ENCODE data around the gene SIRT7. TPM values are rescaled to one million over a fixed set of nuclear protein-coding genes. Genes with fewer than 3 reads are reported as not detected.
"Not testable (repeated sequence)": the region's sequence is repeated elsewhere in the genome, so short reads cannot be mapped to it uniquely, and the experiment has no call there.

SIRT7 gene
- total RNA-seq, 4 donors from 2014 or later, result 14.3 to 24.1 (median 18.3) TPM

DNA sequence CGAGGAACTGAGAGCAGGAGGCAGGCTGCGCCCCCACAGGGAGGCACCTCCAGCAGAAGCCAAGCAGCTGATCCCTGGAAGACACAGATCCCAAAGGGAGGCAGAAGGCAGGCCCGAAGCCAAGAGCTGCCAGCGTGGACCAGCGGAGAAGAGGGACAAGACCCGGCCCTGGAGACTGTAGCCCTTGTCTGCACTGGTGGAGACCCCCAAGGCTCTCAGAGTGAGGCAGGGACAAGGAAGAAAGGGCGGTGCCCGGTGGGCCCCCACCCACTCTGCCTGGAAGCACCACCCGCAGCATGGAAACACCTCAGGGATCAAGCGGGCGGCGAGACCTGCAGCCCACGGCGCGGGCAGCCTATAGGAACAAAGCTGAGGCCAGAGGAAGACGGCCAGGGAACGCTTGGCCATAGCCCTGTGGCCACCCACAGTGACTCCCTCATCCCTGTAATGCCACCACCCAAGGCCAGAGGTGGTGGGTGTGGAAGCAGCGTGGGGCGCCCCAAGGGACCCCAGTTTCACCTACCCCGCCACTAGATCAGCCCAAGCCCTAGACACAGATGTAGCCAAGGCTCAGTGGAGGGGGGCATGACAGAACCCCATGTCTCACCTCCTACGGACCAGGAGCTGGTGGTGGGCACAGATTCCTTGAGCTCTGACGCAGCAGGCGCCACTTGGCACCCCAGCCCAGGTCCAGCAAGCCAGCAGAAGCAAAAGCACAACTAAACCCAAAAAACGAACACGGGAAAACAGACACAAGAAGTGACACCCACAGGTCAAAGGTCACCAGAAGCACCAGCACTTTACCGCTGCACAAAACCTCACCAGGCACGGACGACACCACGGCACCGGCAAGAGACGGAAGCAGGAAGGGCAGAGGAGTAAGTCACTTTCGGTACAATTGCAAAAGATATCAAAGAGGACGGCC, 2.9 kb upstream of the SIRT7 start:
- H3K9me3 ChIP-seq, result no peaks in the 10 kb centered on the region
- H3K27ac ChIP-seq, result peak overlapping the region in 1 of 4 donors; percentile 43
- H3K4me3 ChIP-seq, result no peak overlapping the region
- 74 to 78% methylated on average over 12 to 18 of the region's 33 CpGs for WGBS, 2 donors (ENCODE audit: low coverage in 1 of 2)
- no peak for ATAC-seq
- H3K36me3 ChIP-seq, result peaks cover 0 to 40% of the 10 kb centered on the region in 2 donors
- H3K27me3 ChIP-seq, result no peaks in the 10 kb centered on the region
- peaks cover 6 to 95% (median 52%) of the 10 kb centered on the region in 3 donors for H3K4me1 ChIP-seq
- TF ChIP-seq EP300 (IDR thresholded peaks at IDR 0.05), result no peak
- no peak for TF ChIP-seq POLR2A (IDR thresholded peaks at IDR 0.05)
- TF ChIP-seq, protein P1, sequence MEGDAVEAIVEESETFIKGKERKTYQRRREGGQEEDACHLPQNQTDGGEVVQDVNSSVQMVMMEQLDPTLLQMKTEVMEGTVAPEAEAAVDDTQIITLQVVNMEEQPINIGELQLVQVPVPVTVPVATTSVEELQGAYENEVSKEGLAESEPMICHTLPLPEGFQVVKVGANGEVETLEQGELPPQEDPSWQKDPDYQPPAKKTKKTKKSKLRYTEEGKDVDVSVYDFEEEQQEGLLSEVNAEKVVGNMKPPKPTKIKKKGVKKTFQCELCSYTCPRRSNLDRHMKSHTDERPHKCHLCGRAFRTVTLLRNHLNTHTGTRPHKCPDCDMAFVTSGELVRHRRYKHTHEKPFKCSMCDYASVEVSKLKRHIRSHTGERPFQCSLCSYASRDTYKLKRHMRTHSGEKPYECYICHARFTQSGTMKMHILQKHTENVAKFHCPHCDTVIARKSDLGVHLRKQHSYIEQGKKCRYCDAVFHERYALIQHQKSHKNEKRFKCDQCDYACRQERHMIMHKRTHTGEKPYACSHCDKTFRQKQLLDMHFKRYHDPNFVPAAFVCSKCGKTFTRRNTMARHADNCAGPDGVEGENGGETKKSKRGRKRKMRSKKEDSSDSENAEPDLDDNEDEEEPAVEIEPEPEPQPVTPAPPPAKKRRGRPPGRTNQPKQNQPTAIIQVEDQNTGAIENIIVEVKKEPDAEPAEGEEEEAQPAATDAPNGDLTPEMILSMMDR (IDR thresholded peaks at IDR 0.05), result no peak
- TF ChIP-seq POLR2AphosphoS5 (IDR thresholded peaks at IDR 0.05), result no peak

GRCh38 chr17:81918832-81919545, 1.0 kb upstream of the SIRT7 start:
- H3K27me3 ChIP-seq, result no peaks in the 10 kb centered on the region
- H3K36me3 ChIP-seq, result peaks cover 0 to 59% of the 10 kb centered on the region in 2 donors
- peaks cover 6 to 82% (median 33%) of the 10 kb centered on the region in 3 donors for H3K4me1 ChIP-seq
- ATAC-seq, result no peak
- TF ChIP-seq POLR2A (IDR thresholded peaks at IDR 0.05) (no peak), EP300 (IDR thresholded peaks at IDR 0.05) (no peak), POLR2AphosphoS5 (IDR thresholded peaks at IDR 0.05) (no peak)
- TF ChIP-seq, protein P1 (IDR thresholded peaks at IDR 0.05), result no peak
- H3K27ac ChIP-seq, result peak overlapping the region in 3 of 4 donors; percentile 76 to 89 (median 86)
- no peaks in the 10 kb centered on the region for H3K9me3 ChIP-seq
- WGBS, 2 donors (ENCODE audit: low coverage in 1 of 2), result 80 to 83% methylated on average over 3 to 11 of the region's 15 CpGs
- no peak overlapping the region for H3K4me3 ChIP-seq

DNA sequence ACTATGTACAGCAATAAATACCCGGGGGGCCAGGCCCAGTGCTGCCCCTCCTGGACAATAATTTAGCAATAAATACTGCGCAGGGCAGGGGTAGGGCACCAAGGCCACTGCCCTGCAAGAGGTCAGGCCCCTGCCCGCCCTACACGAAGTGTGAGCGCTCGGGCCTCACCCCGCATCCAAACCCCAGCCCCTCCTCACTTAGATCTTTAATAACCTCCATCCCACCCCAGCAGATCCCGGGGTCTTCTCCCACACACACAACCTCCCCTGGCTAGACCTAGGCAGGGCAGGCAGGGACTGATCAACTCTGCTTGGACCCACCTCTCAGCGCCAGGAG, 325 bp upstream of the SIRT7 start:
- peak; percentile 3 for ATAC-seq
- not testable (repeated sequence) for H3K9me3 ChIP-seq, H3K27me3 ChIP-seq
- Histone ChIP-seq H3K36me3 (peaks cover 0 to 66% of the 10 kb centered on the region in 2 donors), H3K27ac (peak overlapping the region in 3 of 4 donors; percentile 76 to 89 (median 86)), H3K4me1 (peaks cover 6 to 75% (median 26%) of the 10 kb centered on the region in 3 donors), H3K4me3 (peak overlapping the region; percentile 72 to 98)
- 33 to 50% methylated on average over 2 to 5 of the region's 9 CpGs for WGBS, 2 donors (ENCODE audit: low coverage in 1 of 2)

GRCh38 chr17:81916234-81917001, 1.6 kb downstream of the SIRT7 start:
- Histone ChIP-seq H3K27ac (no peak overlapping the region), H3K4me3 (peak overlapping the region in 1 of 2 donors; percentile 98), H3K4me1 (peaks cover 6 to 64% (median 15%) of the 10 kb centered on the region in 3 donors), H3K27me3 (no peaks in the 10 kb centered on the region), H3K9me3 (no peaks in the 10 kb centered on the region), H3K36me3 (peaks cover 0 to 68% of the 10 kb centered on the region in 2 donors)
- no peak for ATAC-seq
- no peak for TF ChIP-seq POLR2AphosphoS5 (IDR thresholded peaks at IDR 0.05)
- TF ChIP-seq EP300 (IDR thresholded peaks at IDR 0.05), result no peak
- TF ChIP-seq, protein P1 (IDR thresholded peaks at IDR 0.05), result no peak
- no peak for TF ChIP-seq POLR2A (IDR thresholded peaks at IDR 0.05)
- 73 to 83% methylated on average over 12 to 13 of the region's 21 CpGs for WGBS, 2 donors (ENCODE audit: low coverage in 1 of 2)

GRCh38 chr17:81915331-81915730, 2.6 kb downstream of the SIRT7 start:
- Histone ChIP-seq H3K4me1 (peaks cover 6 to 59% (median 18%) of the 10 kb centered on the region in 3 donors), H3K4me3 (no peak overlapping the region), H3K27me3 (no peaks in the 10 kb centered on the region), H3K27ac (no peak overlapping the region), H3K36me3 (peaks cover 0 to 59% of the 10 kb centered on the region in 2 donors), H3K9me3 (no peaks in the 10 kb centered on the region)
- 81 to 86% methylated on average over 3 of the region's 12 CpGs for WGBS, 2 donors (ENCODE audit: low coverage in 1 of 2)
- TF ChIP-seq POLR2AphosphoS5 (IDR thresholded peaks at IDR 0.05), result no peak
- no peak for TF ChIP-seq POLR2A (IDR thresholded peaks at IDR 0.05)
- no peak for TF ChIP-seq EP300 (IDR thresholded peaks at IDR 0.05)
- TF ChIP-seq, protein P1 (IDR thresholded peaks at IDR 0.05), result no peak
- ATAC-seq, result no peak

All from gastroesophageal sphincter (tissue), 4 donors.